T-helper 2 cell treated with Interferon-gamma antibody and Interleukin-4, amounts not matched to agents 100 ng/mL and 5 ng/mL, for 36 hours (primary cell): Measurements from ENCODE around the gene NCAPG2. TPM values are rescaled to one million over a fixed set of nuclear protein-coding genes. Genes with fewer than 3 reads are reported as not detected.
"Not testable (repeated sequence)": the region's sequence is repeated elsewhere in the genome, so short reads cannot be mapped to it uniquely, and the experiment has no call there.

Experiments
- intact Hi-C: fragments of 100-400 bp; cut with micrococcal nuclease; formaldehyde crosslinking; loops from one replicate; pipeline ENCODE4 v1.15.1; 2023
- total RNA-seq: library from RNA; stranded (reverse); gene quantifications from 2 replicates; pipeline ENCODE4 v1.2.3, GENCODE V29; 2022

Gene NCAPG2
- total RNA-seq, 1 donor from 2014 or later: 126 TPM

GRCh38 chr7:158676171-158676840 is 28.3 kb downstream of the NCAPG2 start:
- intact Hi-C loops: no loop called here

GRCh38 chr7:158672975-158673374 is 31.6 kb downstream of the NCAPG2 start:
- intact Hi-C loops: no loop called here

- intact Hi-C loops: not testable (repeated sequence)
Measured at GRCh38 chr7:158668086-158668485, 36.5 kb downstream of the NCAPG2 start.

GRCh38 chr7:158666966-158667678 is 37.5 kb downstream of the NCAPG2 start:
- intact Hi-C loops: not testable (repeated sequence)

- intact Hi-C loops: no loop called here
Measured at GRCh38 chr7:158666401-158666800, 38.2 kb downstream of the NCAPG2 start.

GRCh38 chr7:158664406-158664805 is 40.2 kb downstream of the NCAPG2 start:
- intact Hi-C loops: no loop called here

GRCh38 chr7:158663428-158663741 is 41.2 kb downstream of the NCAPG2 start:
- intact Hi-C loops: no loop called here

- intact Hi-C loops: no loop called here
Measured at GRCh38 chr7:158662610-158663427, 41.8 kb downstream of the NCAPG2 start.

- intact Hi-C loops: loop anchor here (5.0 kb wide), 1 partner anchor 44 kb away; the partner anchor contains the start of gene NCAPG2
Measured at GRCh38 chr7:158658475-158658874, 46.1 kb downstream of the NCAPG2 start.

- intact Hi-C loops: loop anchor here (5.0 kb wide), 1 partner anchor 45 kb away; the partner anchor contains the start of gene NCAPG2
Measured at GRCh38 chr7:158657189-158657746, 47.3 kb downstream of the NCAPG2 start.

- intact Hi-C loops: loop anchor here (5.0 kb wide), 1 partner anchor 46 kb away; the partner anchor contains the start of gene NCAPG2
Measured at GRCh38 chr7:158655931-158656441, 48.6 kb downstream of the NCAPG2 start.

- intact Hi-C loops: loop anchor here (5.0 kb wide), 1 partner anchor 47 kb away; the partner anchor contains the start of gene NCAPG2
Measured at GRCh38 chr7:158655507-158655906, 49.1 kb downstream of the NCAPG2 start.

- intact Hi-C loops: no loop called here
Measured at GRCh38 chr7:158651968-158652565, 52.5 kb downstream of the NCAPG2 start.

- intact Hi-C loops: no loop called here
Measured at GRCh38 chr7:158650821-158651225, 53.8 kb downstream of the NCAPG2 start.

GRCh38 chr7:158649279-158649678 is 55.3 kb downstream of the NCAPG2 start:
- intact Hi-C loops: no loop called here

GRCh38 chr7:158648787-158649186 is 55.8 kb downstream of the NCAPG2 start:
- intact Hi-C loops: no loop called here

GRCh38 chr7:158648168-158648567 is 56.4 kb downstream of the NCAPG2 start:
- intact Hi-C loops: no loop called here

GRCh38 chr7:158647475-158647792 is 57.2 kb downstream of the NCAPG2 start:
- intact Hi-C loops: no loop called here

GRCh38 chr7:158646766-158647474 is 57.7 kb downstream of the NCAPG2 start:
- intact Hi-C loops: no loop called here

GRCh38 chr7:158645842-158646241 is 58.8 kb downstream of the NCAPG2 start:
- intact Hi-C loops: no loop called here
